Measurements from ENCODE around the gene NFIC.

GRCh38 chr19:3440082-3440481 lies 73.7 kb downstream of the NFIC start:
- TF ChIP-seq EZH2 (IDR thresholded peaks at IDR 0.05) (no peak), CTCF (IDR thresholded peaks at IDR 0.05) (peak; percentile 52)

Data from neural progenitor cell (in vitro differentiated cells).